Loucy (cell line): ENCODE data around the gene TBC1D22A.

Source experiments
- EZH2phosphoT487 ChIP-seq: fragments of 200-600 bp; IDR thresholded peaks from 2 replicates; pipeline ENCODE4 v1.6.1; 2018; ENCODE audit warnings: antibody characterized with exemption, mild to moderate bottlenecking, moderate library complexity, borderline replicate concordance
- TF ChIP-seq, protein P1 (sequence below): fragments of 200-600 bp; sonication (generic); conservative IDR thresholded peaks from 2 replicates; pipeline ENCODE4 v1.5.1; 2014; ENCODE audit warnings: mild to moderate bottlenecking, antibody characterized with exemption, low read length

DNA sequence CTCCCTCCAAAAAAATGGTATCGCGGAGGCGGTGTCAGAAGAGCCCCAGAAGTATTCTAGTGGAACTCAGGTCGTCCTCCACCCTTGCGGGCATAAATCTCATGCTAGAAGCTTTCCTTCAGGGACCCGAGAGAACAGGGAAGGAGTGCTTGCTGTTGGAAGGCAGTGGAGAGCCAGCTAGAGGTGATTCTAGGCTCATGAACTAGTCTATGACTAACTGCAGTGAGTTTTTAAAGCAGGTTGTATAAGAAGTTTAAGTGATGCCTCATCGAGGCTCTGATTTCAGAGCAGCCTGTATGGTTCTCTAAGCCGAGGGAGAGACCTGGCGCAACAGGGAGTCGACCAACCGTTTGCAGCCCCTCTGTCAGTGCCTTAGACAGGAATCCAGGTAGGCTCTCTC is 85.7 kb downstream of the TBC1D22A start:
- TF ChIP-seq, protein P1, sequence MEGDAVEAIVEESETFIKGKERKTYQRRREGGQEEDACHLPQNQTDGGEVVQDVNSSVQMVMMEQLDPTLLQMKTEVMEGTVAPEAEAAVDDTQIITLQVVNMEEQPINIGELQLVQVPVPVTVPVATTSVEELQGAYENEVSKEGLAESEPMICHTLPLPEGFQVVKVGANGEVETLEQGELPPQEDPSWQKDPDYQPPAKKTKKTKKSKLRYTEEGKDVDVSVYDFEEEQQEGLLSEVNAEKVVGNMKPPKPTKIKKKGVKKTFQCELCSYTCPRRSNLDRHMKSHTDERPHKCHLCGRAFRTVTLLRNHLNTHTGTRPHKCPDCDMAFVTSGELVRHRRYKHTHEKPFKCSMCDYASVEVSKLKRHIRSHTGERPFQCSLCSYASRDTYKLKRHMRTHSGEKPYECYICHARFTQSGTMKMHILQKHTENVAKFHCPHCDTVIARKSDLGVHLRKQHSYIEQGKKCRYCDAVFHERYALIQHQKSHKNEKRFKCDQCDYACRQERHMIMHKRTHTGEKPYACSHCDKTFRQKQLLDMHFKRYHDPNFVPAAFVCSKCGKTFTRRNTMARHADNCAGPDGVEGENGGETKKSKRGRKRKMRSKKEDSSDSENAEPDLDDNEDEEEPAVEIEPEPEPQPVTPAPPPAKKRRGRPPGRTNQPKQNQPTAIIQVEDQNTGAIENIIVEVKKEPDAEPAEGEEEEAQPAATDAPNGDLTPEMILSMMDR: no peak
- TF ChIP-seq EZH2phosphoT487: no peak
